A172 (cell line): ENCODE results near the gene KIAA2012. TPM values are rescaled to one million over a fixed set of nuclear protein-coding genes. Genes with fewer than 3 reads are reported as not detected.
A peak's percentile ranks its signal among the peaks of the same experiment; 100 is the strongest.

Experiments used
- DNase-seq: peaks from one replicate; pipeline ENCODE4 v3.0.0-alpha.2; 2015; ENCODE audit warnings: low spot score
- total RNA-seq: library from RNA; depleted of rRNA; stranded (reverse); fragments of >200 nt; shearing (Covaris generic); gene quantifications from 2 replicates; pipeline ENCODE4 v1.2.3, GENCODE V29; 2014

The KIAA2012 gene
- total RNA-seq, 1 experiment from 2014 or later, result not detected

- no peak for DNase-seq
Measured at GRCh38 chr2:202043475-202043874, 29.6 kb upstream of the KIAA2012 start.

- DNase-seq, result no peak
Measured at GRCh38 chr2:202044777-202045176, 28.3 kb upstream of the KIAA2012 start.

GRCh38 chr2:202046572-202046971 lies 26.5 kb upstream of the KIAA2012 start:
- no peak for DNase-seq

GRCh38 chr2:202049092-202049728 lies 23.8 kb upstream of the KIAA2012 start:
- DNase-seq, result no peak

GRCh38 chr2:202049840-202050239 lies 23.2 kb upstream of the KIAA2012 start:
- DNase-seq, result no peak

GRCh38 chr2:202050652-202051051 lies 22.4 kb upstream of the KIAA2012 start:
- DNase-seq, result no peak

- no peak for DNase-seq
Measured at GRCh38 chr2:202051499-202052161, 21.4 kb upstream of the KIAA2012 start.

- DNase-seq, result no peak
Measured at GRCh38 chr2:202052235-202052634, 20.8 kb upstream of the KIAA2012 start.

- DNase-seq, result no peak
Measured at GRCh38 chr2:202054679-202055078, 18.4 kb upstream of the KIAA2012 start.

GRCh38 chr2:202056611-202057010 lies 16.4 kb upstream of the KIAA2012 start:
- DNase-seq, result no peak

GRCh38 chr2:202060218-202060617 lies 12.8 kb upstream of the KIAA2012 start:
- DNase-seq, result no peak

GRCh38 chr2:202061695-202062094 lies 11.4 kb upstream of the KIAA2012 start:
- DNase-seq, result no peak

GRCh38 chr2:202064171-202064880 lies 8.7 kb upstream of the KIAA2012 start:
- DNase-seq, result peak; percentile 71

- no peak for DNase-seq
Measured at GRCh38 chr2:202064881-202065230, 8.2 kb upstream of the KIAA2012 start.

- DNase-seq, result no peak
Measured at GRCh38 chr2:202065876-202066275, 7.2 kb upstream of the KIAA2012 start.

- DNase-seq, result no peak
Measured at GRCh38 chr2:202066875-202067274, 6.2 kb upstream of the KIAA2012 start.

- DNase-seq, result no peak
Measured at GRCh38 chr2:202067589-202067988, 5.5 kb upstream of the KIAA2012 start.

- no peak for DNase-seq
Measured at GRCh38 chr2:202069170-202070067, 3.6 kb upstream of the KIAA2012 start.

GRCh38 chr2:202071107-202071506 lies 1.9 kb upstream of the KIAA2012 start:
- no peak for DNase-seq

- DNase-seq, result no peak
Measured at GRCh38 chr2:202072226-202072625, 829 bp upstream of the KIAA2012 start.

- no peak for DNase-seq
Measured at GRCh38 chr2:202074324-202074723, 1.3 kb downstream of the KIAA2012 start.

GRCh38 chr2:202079310-202079709 lies 6.3 kb downstream of the KIAA2012 start:
- no peak for DNase-seq
